Measurements from ENCODE around the gene MAD1L1.
"Not testable (repeated sequence)": the region's sequence is repeated elsewhere in the genome, so short reads cannot be mapped to it uniquely, and the experiment has no call there.

Gene MAD1L1

GRCh38 chr7:2170576-2171521 lies 61.9 kb downstream of the MAD1L1 start:
- DNase-seq, result no peak

GRCh38 chr7:2169923-2170575 lies 62.7 kb downstream of the MAD1L1 start:
- DNase-seq, result no peak

GRCh38 chr7:2168615-2169311 lies 64.0 kb downstream of the MAD1L1 start:
- no peak for DNase-seq

GRCh38 chr7:2166625-2167280 lies 66.0 kb downstream of the MAD1L1 start:
- DNase-seq, result no peak

- DNase-seq, result no peak
Measured at GRCh38 chr7:2165610-2166594, 66.8 kb downstream of the MAD1L1 start.

- no peak for DNase-seq
Measured at GRCh38 chr7:2165239-2165609, 67.5 kb downstream of the MAD1L1 start.

GRCh38 chr7:2164646-2165045 lies 68.1 kb downstream of the MAD1L1 start:
- DNase-seq, result no peak

GRCh38 chr7:2163600-2164555 lies 68.9 kb downstream of the MAD1L1 start:
- DNase-seq, result no peak

- no peak for DNase-seq
Measured at GRCh38 chr7:2162959-2163358, 69.8 kb downstream of the MAD1L1 start.

- DNase-seq, result not testable (repeated sequence)
Measured at GRCh38 chr7:2162004-2162902, 70.5 kb downstream of the MAD1L1 start.

- no peak for DNase-seq
Measured at GRCh38 chr7:2159176-2159520, 73.6 kb downstream of the MAD1L1 start.

GRCh38 chr7:2158331-2159175 lies 74.2 kb downstream of the MAD1L1 start:
- peak; percentile 83 for DNase-seq

GRCh38 chr7:2157473-2158279 lies 75.1 kb downstream of the MAD1L1 start:
- DNase-seq, result peak; percentile 8

GRCh38 chr7:2156756-2157472 lies 75.8 kb downstream of the MAD1L1 start:
- no peak for DNase-seq

- no peak for DNase-seq
Measured at GRCh38 chr7:2154831-2155230, 77.9 kb downstream of the MAD1L1 start.

- no peak for DNase-seq
Measured at GRCh38 chr7:2154121-2154520, 78.6 kb downstream of the MAD1L1 start.

GRCh38 chr7:2152646-2153045 lies 80.1 kb downstream of the MAD1L1 start:
- no peak for DNase-seq
